A673 (cell line): ENCODE results near the gene GLI3. TPM values are rescaled to one million over a fixed set of nuclear protein-coding genes. Genes with fewer than 3 reads are reported as not detected.
A peak's percentile ranks its signal among the peaks of the same experiment; 100 is the strongest.

Experiments
- BruUV-seq: library from RNA; stranded (reverse); fragments of 400-500 nt; replicated peaks from 2 replicates; lab custom pipeline; 2021; lab: Mats Ljungman, UMichigan
- CTCF ChIA-PET: fragments of 300-600 bp; sonication (Branson Sonifier 250); formaldehyde crosslinking; loops from one replicate; lab custom pipeline; 2022; ENCODE audit warnings: antibody characterized with exemption; lab: Charles Lee
- POLR2A ChIA-PET: fragments of 300-600 bp; sonication (Branson Sonifier 250); formaldehyde crosslinking; loops from one replicate; lab custom pipeline; 2022; ENCODE audit warnings: antibody characterized with exemption; ENCODE audit not compliant: low non-redundant PET; lab: Charles Lee
- DNase-seq: peaks from one replicate; pipeline ENCODE4 v3.0.0-alpha.2; 2015; ENCODE audit warnings: low spot score
- H3K27ac ChIP-seq: fragments of 200-600 bp; sonication (generic); 2 replicates; pipeline ENCODE4 v1.5.1; 2016; ENCODE audit warnings: mixed run types, low read depth, mild to moderate bottlenecking, mixed read lengths, antibody characterized with exemption, low read length; ENCODE audit not compliant: poor library complexity, severe bottlenecking
- H3K27me3 ChIP-seq: fragments of 200-600 bp; sonication (generic); replicated peaks from 2 replicates; pipeline ENCODE4 v1.6.1; 2017; ENCODE audit warnings: mixed run types, low read depth, mild to moderate bottlenecking, mixed read lengths, antibody characterized with exemption, low read length; ENCODE audit not compliant: insufficient read depth, poor library complexity
- H3K36me3 ChIP-seq: fragments of 200-600 bp; sonication (generic); 2 replicates; pipeline ENCODE4 v1.6.1; 2016; ENCODE audit warnings: mixed run types, mild to moderate bottlenecking, mixed read lengths, antibody characterized with exemption, low read length; ENCODE audit not compliant: insufficient read depth, poor library complexity, severe bottlenecking
- H3K4me1 ChIP-seq: fragments of 200-600 bp; sonication (generic); 2 replicates; pipeline ENCODE4 v1.6.1; 2017; ENCODE audit warnings: mixed run types, mild to moderate bottlenecking, mixed read lengths, antibody characterized with exemption, low read length; ENCODE audit not compliant: insufficient read depth, poor library complexity, severe bottlenecking
- H3K4me3 ChIP-seq: fragments of 200-600 bp; sonication (generic); 2 replicates; pipeline ENCODE4 v1.5.1; 2016; ENCODE audit warnings: low read depth, mixed run types, mild to moderate bottlenecking, mixed read lengths, low read length; ENCODE audit not compliant: poor library complexity, severe bottlenecking
- H3K9me3 ChIP-seq: fragments of 200-600 bp; sonication (generic); 2 replicates; pipeline ENCODE4 v1.6.1; 2016; ENCODE audit warnings: mixed run types, low read depth, mild to moderate bottlenecking, mixed read lengths, antibody characterized with exemption, low read length; ENCODE audit not compliant: poor library complexity, severe bottlenecking
- EZH2 ChIP-seq: fragments of 200-600 bp; sonication (generic); IDR thresholded peaks from 2 replicates; pipeline ENCODE4 v1.6.1; 2017; ENCODE audit warnings: borderline replicate concordance, low read depth, mild to moderate bottlenecking, mixed read lengths, antibody characterized with exemption, low read length; ENCODE audit not compliant: poor library complexity, severe bottlenecking
- intact Hi-C: fragments of 100-400 bp; cut with micrococcal nuclease; formaldehyde crosslinking; loops from one replicate; pipeline ENCODE4 v1.10.0; 2022; ENCODE audit not compliant: unreplicated experiment
- total RNA-seq: library from RNA; stranded (reverse); gene quantifications from 2 replicates; pipeline ENCODE4 v1.2.3, GENCODE V29; 2021
- TF ChIP-seq, protein P1 (sequence below): fragments of 300-800, 200-600 bp; sonication (generic); conservative IDR thresholded peaks from 2 replicates; pipeline ENCODE4 v1.5.1; 2017; ENCODE audit warnings: low read depth, mild to moderate bottlenecking, antibody characterized with exemption, low read length, moderate library complexity, mixed read lengths

GLI3 gene
- total RNA-seq, 1 experiment from 2014 or later: 52.6 TPM

DNA sequence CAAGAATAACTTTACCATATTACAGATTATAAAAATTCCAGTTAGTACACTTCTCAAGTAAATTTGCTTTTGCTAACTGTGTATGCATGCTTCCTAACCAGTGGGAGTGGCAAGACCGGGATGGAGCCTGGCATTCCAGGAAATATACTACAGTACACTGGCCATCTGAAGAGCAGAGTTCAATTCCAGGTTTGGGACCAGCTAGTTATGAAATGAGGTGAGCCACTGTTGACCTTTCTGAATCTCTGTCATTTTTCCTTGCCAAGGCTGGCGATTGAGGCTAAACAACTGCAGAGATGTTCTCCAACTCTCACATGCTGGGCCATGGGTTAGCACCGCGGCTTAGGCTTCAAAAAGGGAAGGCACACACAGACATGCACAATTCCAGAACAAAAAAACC, 258.2 kb downstream of the GLI3 start:
- H3K36me3 ChIP-seq: peaks cover 17% of the 10 kb centered on the region
- DNase-seq: no peak
- peaks cover 55% of the 10 kb centered on the region for H3K4me1 ChIP-seq
- H3K27me3 ChIP-seq: no peaks in the 10 kb centered on the region
- no peak overlapping the region for H3K27ac ChIP-seq
- POLR2A ChIA-PET: no interaction called here
- BruUV-seq: no TSS peak
- intact Hi-C loops: loop anchor here (5.0 kb wide), 1 partner anchor 853 kb away; no protein-coding TSS in a partner anchor
- TF ChIP-seq, protein P1, sequence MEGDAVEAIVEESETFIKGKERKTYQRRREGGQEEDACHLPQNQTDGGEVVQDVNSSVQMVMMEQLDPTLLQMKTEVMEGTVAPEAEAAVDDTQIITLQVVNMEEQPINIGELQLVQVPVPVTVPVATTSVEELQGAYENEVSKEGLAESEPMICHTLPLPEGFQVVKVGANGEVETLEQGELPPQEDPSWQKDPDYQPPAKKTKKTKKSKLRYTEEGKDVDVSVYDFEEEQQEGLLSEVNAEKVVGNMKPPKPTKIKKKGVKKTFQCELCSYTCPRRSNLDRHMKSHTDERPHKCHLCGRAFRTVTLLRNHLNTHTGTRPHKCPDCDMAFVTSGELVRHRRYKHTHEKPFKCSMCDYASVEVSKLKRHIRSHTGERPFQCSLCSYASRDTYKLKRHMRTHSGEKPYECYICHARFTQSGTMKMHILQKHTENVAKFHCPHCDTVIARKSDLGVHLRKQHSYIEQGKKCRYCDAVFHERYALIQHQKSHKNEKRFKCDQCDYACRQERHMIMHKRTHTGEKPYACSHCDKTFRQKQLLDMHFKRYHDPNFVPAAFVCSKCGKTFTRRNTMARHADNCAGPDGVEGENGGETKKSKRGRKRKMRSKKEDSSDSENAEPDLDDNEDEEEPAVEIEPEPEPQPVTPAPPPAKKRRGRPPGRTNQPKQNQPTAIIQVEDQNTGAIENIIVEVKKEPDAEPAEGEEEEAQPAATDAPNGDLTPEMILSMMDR: no peak
- no peak for TF ChIP-seq EZH2
- H3K4me3 ChIP-seq: no peak overlapping the region
- H3K9me3 ChIP-seq: no peaks in the 10 kb centered on the region
- CTCF ChIA-PET: interaction anchor here (1.6 kb wide), 1 partner anchor 38 kb away, joined by 6 read pairs; no protein-coding TSS in a partner anchor

DNA sequence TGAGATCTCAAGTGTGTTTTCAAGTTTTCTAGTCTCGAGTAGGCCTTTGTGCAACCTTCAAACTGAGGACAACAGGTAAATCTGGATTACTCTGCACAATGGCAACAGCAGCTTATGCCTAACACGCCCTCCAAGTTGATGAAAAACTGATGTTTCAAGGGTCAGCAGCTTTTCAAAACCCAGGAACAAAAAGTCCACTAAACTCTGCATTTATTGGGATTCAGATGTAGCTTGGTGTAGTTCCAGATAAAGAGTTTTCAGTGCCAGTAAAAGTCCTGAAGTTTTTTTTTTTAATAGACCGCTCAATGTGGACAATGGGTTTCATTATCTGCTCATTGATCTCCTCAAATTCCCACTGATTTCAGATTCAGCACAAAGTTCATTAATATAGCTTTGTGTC, 259.3 kb downstream of the GLI3 start:
- TF ChIP-seq EZH2: no peak
- TF ChIP-seq, protein P1: no peak
- Histone ChIP-seq H3K9me3 (no peaks in the 10 kb centered on the region), H3K27me3 (no peaks in the 10 kb centered on the region), H3K27ac (no peak overlapping the region), H3K36me3 (peaks cover 20% of the 10 kb centered on the region), H3K4me1 (peaks cover 55% of the 10 kb centered on the region), H3K4me3 (no peak overlapping the region)
- no peak for DNase-seq
- CTCF ChIA-PET: interaction anchor here (0.6 to 1.7 kb wide), 6 partner anchors 34 to 899 kb away, joined by 3 to 7 read pairs (median 4); no protein-coding TSS in a partner anchor
- POLR2A ChIA-PET: no interaction called here
- intact Hi-C loops: loop anchor here (2.0 to 5.0 kb wide), 3 partner anchors 35 to 855 kb away; no protein-coding TSS in a partner anchor
- BruUV-seq: no TSS peak

DNA sequence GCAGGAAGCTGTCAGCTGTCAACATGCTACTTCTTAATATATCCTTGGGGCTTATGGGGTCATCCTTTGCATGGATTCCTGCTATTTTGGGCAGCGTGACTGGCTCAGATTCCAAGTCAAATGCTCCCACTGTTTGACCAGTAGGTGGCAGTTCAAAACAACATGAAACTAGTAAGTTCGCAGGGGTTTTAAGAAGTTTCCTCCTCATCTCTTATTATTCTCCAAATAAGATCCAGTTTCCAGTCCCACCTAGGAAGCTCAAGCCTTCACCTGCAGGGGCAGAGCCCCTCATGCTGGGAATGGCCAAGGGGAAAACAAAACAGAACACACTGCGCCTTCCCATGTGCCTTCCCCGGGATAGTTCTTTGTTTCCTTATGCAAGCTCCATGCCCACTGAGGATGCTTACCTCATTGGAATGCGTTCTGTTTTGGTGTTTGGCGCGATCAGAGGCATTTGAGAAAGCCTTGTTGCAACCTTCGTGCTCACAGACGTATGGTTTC, 259.8 kb downstream of the GLI3 start:
- BruUV-seq: no TSS peak
- TF ChIP-seq EZH2: no peak
- TF ChIP-seq, protein P1: peak; percentile 80
- peak; percentile 73 for DNase-seq
- peaks cover 25% of the 10 kb centered on the region for H3K36me3 ChIP-seq
- CTCF ChIA-PET: interaction anchor here (0.6 to 1.7 kb wide), 6 partner anchors 34 to 899 kb away, joined by 3 to 7 read pairs (median 4); no protein-coding TSS in a partner anchor
- no peak overlapping the region for H3K27ac ChIP-seq
- peaks cover 52% of the 10 kb centered on the region for H3K4me1 ChIP-seq
- H3K9me3 ChIP-seq: no peaks in the 10 kb centered on the region
- H3K27me3 ChIP-seq: no peaks in the 10 kb centered on the region
- intact Hi-C loops: loop anchor here (2.0 to 5.0 kb wide), 3 partner anchors 34 to 855 kb away; no protein-coding TSS in a partner anchor
- H3K4me3 ChIP-seq: no peak overlapping the region
- POLR2A ChIA-PET: no interaction called here
